HepG2 (cell line): Measurements from ENCODE around the gene XXYLT1. TPM values are rescaled to one million over a fixed set of nuclear protein-coding genes. Genes with fewer than 3 reads are reported as not detected.

Source experiments
- ATAC-seq: fragments of 200-7000 bp; cut with Tn5 transposase; 3 replicates; pipeline ENCODE4 v1.9.1; 2020; ENCODE audit warnings: mild to moderate bottlenecking, moderate library complexity
- BruUV-seq: library from RNA; stranded (reverse); fragments of 400-500 nt; replicated peaks from 2 replicates; lab custom pipeline; 2021; lab: Mats Ljungman, UMichigan
- CTCF ChIA-PET: fragments of 300-600 bp; formaldehyde crosslinking; extraction: SDS; loops from one replicate; lab custom pipeline; 2021; ENCODE audit warnings: low total read pairs, inconsistent platforms, low intra/inter-chr PET ratio; lab: Yijun Ruan, JAX
- POLR2A ChIA-PET: fragments of 350-600 bp; sonication (Branson Sonifier 250); formaldehyde crosslinking; loops from one replicate; lab custom pipeline; 2020; ENCODE audit warnings: antibody characterized with exemption, inconsistent platforms; lab: Yijun Ruan, JAX
- DNase-seq: peaks from one replicate; pipeline ENCODE4 v3.0.0-alpha.2; 2015; ENCODE audit warnings: low spot score
- FAIRE-seq: peaks from 3 replicates; lab custom pipeline; 2011; peaks lifted over from hg19 to GRCh38; lab: Jason Lieb, UNC
- H2AFZ ChIP-seq: one replicate; pipeline ENCODE4 v1.6.1; 2011; ENCODE audit warnings: low read length, inconsistent platforms
- H3K27ac ChIP-seq: fragments of 300-600 bp; 3 replicates; pipeline ENCODE4 v1.8.0; 2011; ENCODE audit warnings: mixed run types, mild to moderate bottlenecking, mixed read lengths, low read length, inconsistent platforms; ENCODE audit not compliant: insufficient read depth; ENCODE audit errors: extremely low read length
- H3K27me3 ChIP-seq, 2 experiments: fragments of 200-600 bp in 1 of 2; 2 replicates in 1 of 2; 3 replicates in 1 of 2; pipeline versions ENCODE4 v1.6.0 to v1.8.0; 2011; ENCODE audit warnings: low read length in 2 of 2, mild to moderate bottlenecking in 2 of 2, moderate library complexity in 2 of 2, inconsistent platforms in 1 of 2; ENCODE audit not compliant: insufficient read depth in 2 of 2, control insufficient read depth in 1 of 2
- H3K36me3 ChIP-seq, 2 experiments: fragments of 200-600 bp in 1 of 2; replicated peaks in 1 of 2; 2 replicates in 1 of 2; 3 replicates in 1 of 2; pipeline versions ENCODE4 v1.5.1 to v1.8.0; 2011; ENCODE audit warnings: low read length in 2 of 2, inconsistent platforms in 1 of 2; ENCODE audit not compliant: insufficient read depth in 2 of 2, control insufficient read depth in 1 of 2
- H3K4me1 ChIP-seq: 2 replicates; pipeline ENCODE4 v1.5.1; 2012; ENCODE audit warnings: low read length, inconsistent platforms; ENCODE audit not compliant: insufficient read depth
- H3K4me2 ChIP-seq: 2 replicates; pipeline ENCODE4 v1.6.0; 2011; ENCODE audit warnings: low read depth, low read length, inconsistent platforms
- H3K4me3 ChIP-seq, 3 experiments: fragments of 200-600 bp in 1 of 3; sonication (generic), shearing (Covaris generic) in 1 of 3; replicated peaks in 1 of 3; 2 replicates each; pipeline ENCODE4 v1.5.1; 2011 to 2016; ENCODE audit warnings: low read length in 3 of 3, inconsistent platforms in 2 of 3, low read depth in 2 of 3, mild to moderate bottlenecking in 2 of 3, control low read depth in 1 of 3, mixed read lengths in 1 of 3; ENCODE audit not compliant: insufficient read depth in 1 of 3
- H3K79me2 ChIP-seq: one replicate; pipeline ENCODE4 v1.6.1; 2011; ENCODE audit warnings: low read length, inconsistent platforms; ENCODE audit not compliant: insufficient read depth
- H3K9ac ChIP-seq: 2 replicates; pipeline ENCODE4 v1.6.0; 2011; ENCODE audit warnings: mild to moderate bottlenecking, low read depth, low read length, inconsistent platforms; ENCODE audit not compliant: insufficient read depth
- H3K9me3 ChIP-seq: 2 replicates; pipeline ENCODE4 v1.5.1; 2012; ENCODE audit warnings: mild to moderate bottlenecking, low read length
- H4K20me1 ChIP-seq: 2 replicates; pipeline ENCODE4 v1.6.0; 2011; ENCODE audit warnings: inconsistent platforms, mild to moderate bottlenecking, low read length, moderate library complexity; ENCODE audit not compliant: insufficient read depth
- BORCS8-MEF2B ChIP-seq: sonication (generic); formaldehyde crosslinking; IDR thresholded peaks from 2 replicates; pipeline ENCODE4 v1.8.0; 2022; ENCODE audit warnings: mild to moderate bottlenecking, missing genetic modification reagents
- ELF1 ChIP-seq: sonication (generic); formaldehyde crosslinking; IDR thresholded peaks from 2 replicates; pipeline ENCODE4 v1.4.0; 2020; ENCODE audit warnings: missing genetic modification reagents
- HMGA1 ChIP-seq: sonication (generic); formaldehyde crosslinking; conservative IDR thresholded peaks from 2 replicates; pipeline ENCODE4 v1.4.0; 2020; ENCODE audit warnings: missing genetic modification reagents
- KDM4B ChIP-seq: sonication (generic); formaldehyde crosslinking; IDR thresholded peaks from 2 replicates; pipeline ENCODE4 v1.4.0; 2020; ENCODE audit warnings: missing genetic modification reagents
- MAF1 ChIP-seq: sonication (generic); formaldehyde crosslinking; IDR thresholded peaks from 2 replicates; pipeline ENCODE4 v1.5.0; 2020; ENCODE audit warnings: missing genetic modification reagents, borderline replicate concordance
- RARA ChIP-seq: IDR thresholded peaks from 2 replicates; pipeline ENCODE4 v1.6.1; 2016; ENCODE audit warnings: missing genetic modification reagents, missing compliant biosample characterization
- ZNF282 ChIP-seq: fragments of 450-650 bp; IDR thresholded peaks from 2 replicates; pipeline ENCODE4 v1.6.1; 2018; ENCODE audit not compliant: partially characterized antibody
- ZNF879 ChIP-seq: sonication (generic); formaldehyde crosslinking; IDR thresholded peaks from 2 replicates; pipeline ENCODE4 v1.8.1; 2023; ENCODE audit warnings: missing genetic modification reagents
- WGBS: methylation state at CpG from one replicate; pipeline ENCODE4 v1.1.6; 2017; ENCODE audit warnings: low lambda C conversion rate; 5-methylcytosine and 5-hydroxymethylcytosine counted together
- in situ Hi-C: cut with HindIII; loops from 2 replicates; pipeline ENCODE4 v1.10.0; 2017; ENCODE audit warnings: low pct_unique_long_range_greater_than_20kb; ENCODE audit not compliant: extremely low pct_ligation_motif_present
- intact Hi-C: fragments of 100-400 bp; cut with micrococcal nuclease; formaldehyde crosslinking; loops from one replicate; pipeline ENCODE4 v1.10.0; 2022; ENCODE audit not compliant: unreplicated experiment
- polyA plus RNA-seq, 8 experiments: library from polyadenylated mRNA; depleted of rRNA in 3 of 8; stranded (reverse) in 7 of 8; unstranded in 1 of 8; fragments of >200 nt; fragmentation: Illumina TruSeq in 4 of 8; extraction: Trizol in 4 of 8; gene quantifications; 2 replicates each; pipeline versions ENCODE4 v1.2.1 to v1.2.3, GENCODE V29; 2011 to 2016; ENCODE audit warnings: low read depth in 4 of 8, missing spikeins in 1 of 8, mixed read lengths in 1 of 8; ENCODE audit not compliant: insufficient read depth in 1 of 8
- total RNA-seq, 5 experiments: library from RNA; depleted of rRNA; stranded (reverse); fragments of >200 nt; fragmentation: Illumina TruSeq; extraction: Trizol; gene quantifications; 2 replicates each; pipeline ENCODE4 v1.2.3, GENCODE V29; 2016; ENCODE audit warnings: low read depth in 1 of 5
- TF ChIP-seq, protein P1 (sequence below): IDR thresholded peaks from 2 replicates; pipeline ENCODE4 v1.6.1; 2018; ENCODE audit warnings: missing genetic modification reagents, mild to moderate bottlenecking, missing compliant biosample characterization
- TF ChIP-seq, protein P2 (sequence below): sonication (generic); formaldehyde crosslinking; IDR thresholded peaks from 2 replicates; pipeline ENCODE4 v1.4.0; 2020; ENCODE audit warnings: missing genetic modification reagents

Gene XXYLT1
- total and polyA plus RNA-seq, 2 of the 13 experiments (the other 11 are each of a cell fraction or from before 2014, with no cell fraction given), result 17.7 to 19.0 TPM

DNA sequence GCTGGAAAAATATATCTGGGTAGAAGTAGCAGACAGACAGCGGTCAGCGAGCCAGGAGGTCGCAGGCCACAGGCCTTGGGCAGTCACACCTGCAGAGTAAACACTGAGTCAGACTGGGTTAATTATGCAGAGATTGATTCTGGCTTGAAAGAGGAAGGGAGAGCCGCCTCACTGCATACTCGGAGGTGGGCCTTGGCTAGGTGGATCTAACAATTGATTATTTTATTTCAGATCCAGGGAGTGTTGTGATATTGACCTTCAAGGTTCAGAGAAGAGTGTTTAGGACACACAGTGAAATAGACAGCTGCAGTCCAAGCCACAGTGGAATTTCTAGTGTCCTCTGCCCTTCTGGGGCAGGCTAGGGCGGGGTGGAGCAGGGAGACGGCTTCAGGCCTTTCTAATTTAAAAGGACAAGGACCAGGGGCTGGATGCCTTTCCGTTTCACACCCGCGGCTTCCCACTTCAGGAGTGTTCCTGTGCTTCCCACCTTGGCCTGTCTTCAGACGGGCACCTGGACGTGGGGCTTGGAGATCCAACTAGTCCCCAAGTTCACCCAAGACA is 237.3 kb downstream of the XXYLT1 start (continued):
- TF ChIP-seq HMGA1 (CRISPR knock-in tag) (no peak), ELF1 (no peak), ZNF282 (no peak), MAF1 (CRISPR knock-in tag) (no peak), KDM4B (no peak), RARA (CRISPR knock-in tag) (peak; percentile 98), BORCS8-MEF2B (CRISPR knock-in tag) (no peak)
- TF ChIP-seq, protein P1, sequence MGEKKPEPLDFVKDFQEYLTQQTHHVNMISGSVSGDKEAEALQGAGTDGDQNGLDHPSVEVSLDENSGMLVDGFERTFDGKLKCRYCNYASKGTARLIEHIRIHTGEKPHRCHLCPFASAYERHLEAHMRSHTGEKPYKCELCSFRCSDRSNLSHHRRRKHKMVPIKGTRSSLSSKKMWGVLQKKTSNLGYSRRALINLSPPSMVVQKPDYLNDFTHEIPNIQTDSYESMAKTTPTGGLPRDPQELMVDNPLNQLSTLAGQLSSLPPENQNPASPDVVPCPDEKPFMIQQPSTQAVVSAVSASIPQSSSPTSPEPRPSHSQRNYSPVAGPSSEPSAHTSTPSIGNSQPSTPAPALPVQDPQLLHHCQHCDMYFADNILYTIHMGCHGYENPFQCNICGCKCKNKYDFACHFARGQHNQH (CRISPR knock-in tag), result 0 out of 2 replicates have a peak, but pooled peaks have one; percentile 26

DNA sequence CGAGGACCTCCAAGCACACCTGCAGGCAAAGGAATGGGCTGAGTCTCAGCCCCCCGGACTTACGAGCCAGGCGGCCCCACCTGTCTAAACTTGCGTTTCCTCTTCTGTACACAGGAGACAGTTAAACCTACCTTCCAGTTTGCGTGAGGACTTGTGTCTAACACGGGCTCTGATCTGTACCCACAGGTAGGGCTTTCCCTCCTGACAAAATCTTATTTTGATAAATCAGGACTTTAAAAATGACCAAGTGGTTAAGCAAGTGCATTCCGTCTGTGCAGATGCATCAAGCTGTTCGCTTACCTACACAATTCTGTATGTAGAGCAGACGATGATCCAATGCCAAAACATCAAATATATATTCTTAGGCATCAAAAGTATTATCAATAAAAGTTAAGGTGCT is 238.0 kb downstream of the XXYLT1 start:
- Histone ChIP-seq H3K27me3 (peaks cover 0 to 40% of the 10 kb centered on the region in 2 experiments; a peak in 4 of 5 replicates), H3K9ac (no peak overlapping the region), H3K9me3 (no peaks in the 10 kb centered on the region), H3K4me1 (peaks cover 73% of the 10 kb centered on the region), H3K4me3 (no peak overlapping the region), H3K4me2 (0 out of 2 replicates have a peak overlapping the region, but pooled peaks have one; percentile 36), H2AFZ (no peak overlapping the region), H3K36me3 (no peaks in the 10 kb centered on the region), H3K27ac (no peak overlapping the region), H3K79me2 (no peaks in the 10 kb centered on the region)
- FAIRE-seq (no peak), DNase-seq (no peak)
- WGBS, result 27% methylated on average over 6 of the region's 10 CpGs
- no TSS peak for BruUV-seq
- POLR2A ChIA-PET, result no interaction called here
- CTCF ChIA-PET, result no interaction called here
- in situ Hi-C loops, result loop anchor here (5.0 kb wide), 1 partner anchor 74 kb away; no protein-coding TSS in a partner anchor
- intact Hi-C loops, result loop anchor here (10.0 kb wide), 1 partner anchor 72 kb away; no protein-coding TSS in a partner anchor
- TF ChIP-seq ZNF879 (CRISPR knock-in tag), result no peak
- TF ChIP-seq, protein P2, sequence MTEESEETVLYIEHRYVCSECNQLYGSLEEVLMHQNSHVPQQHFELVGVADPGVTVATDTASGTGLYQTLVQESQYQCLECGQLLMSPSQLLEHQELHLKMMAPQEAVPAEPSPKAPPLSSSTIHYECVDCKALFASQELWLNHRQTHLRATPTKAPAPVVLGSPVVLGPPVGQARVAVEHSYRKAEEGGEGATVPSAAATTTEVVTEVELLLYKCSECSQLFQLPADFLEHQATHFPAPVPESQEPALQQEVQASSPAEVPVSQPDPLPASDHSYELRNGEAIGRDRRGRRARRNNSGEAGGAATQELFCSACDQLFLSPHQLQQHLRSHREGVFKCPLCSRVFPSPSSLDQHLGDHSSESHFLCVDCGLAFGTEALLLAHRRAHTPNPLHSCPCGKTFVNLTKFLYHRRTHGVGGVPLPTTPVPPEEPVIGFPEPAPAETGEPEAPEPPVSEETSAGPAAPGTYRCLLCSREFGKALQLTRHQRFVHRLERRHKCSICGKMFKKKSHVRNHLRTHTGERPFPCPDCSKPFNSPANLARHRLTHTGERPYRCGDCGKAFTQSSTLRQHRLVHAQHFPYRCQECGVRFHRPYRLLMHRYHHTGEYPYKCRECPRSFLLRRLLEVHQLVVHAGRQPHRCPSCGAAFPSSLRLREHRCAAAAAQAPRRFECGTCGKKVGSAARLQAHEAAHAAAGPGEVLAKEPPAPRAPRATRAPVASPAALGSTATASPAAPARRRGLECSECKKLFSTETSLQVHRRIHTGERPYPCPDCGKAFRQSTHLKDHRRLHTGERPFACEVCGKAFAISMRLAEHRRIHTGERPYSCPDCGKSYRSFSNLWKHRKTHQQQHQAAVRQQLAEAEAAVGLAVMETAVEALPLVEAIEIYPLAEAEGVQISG, result 0 out of 2 replicates have a peak, but pooled peaks have one; percentile 8
- TF ChIP-seq, all 625 proteins: peak for 1
- H4K20me1 ChIP-seq, result no peaks in the 10 kb centered on the region; the same call in 1 of the 2 replicates
- ATAC-seq, result no peak
